Natural killer cell (primary cell): Measurements from ENCODE around the gene ITPR1. TPM values are rescaled to one million over a fixed set of nuclear protein-coding genes. Genes with fewer than 3 reads are reported as not detected.

Experiments
- ATAC-seq, 3 donors: fragments of 150-1000 bp in 2 of 3; fragments of 200-7000 bp in 1 of 3; cut with Tn5 transposase; 1 replicate in 1 of 3; 2 replicates in 2 of 3; pipeline ENCODE4 v1.10.0; 2021; ENCODE audit warnings: mild to moderate bottlenecking in 2 of 3, moderate library complexity in 2 of 3
- DNase-seq, 2 donors: peaks; one replicate each; pipeline versions ENCODE4 v3.0.0 to v3.0.0-alpha.2; 2013 to 2021; ENCODE audit warnings: mixed read lengths in 1 of 2
- H3K27ac ChIP-seq: one replicate; pipeline ENCODE4 v1.5.1; 2013; ENCODE audit warnings: mild to moderate bottlenecking, low read length
- H3K27me3 ChIP-seq: one replicate; pipeline ENCODE4 v1.6.1; 2013; ENCODE audit warnings: low read length; ENCODE audit not compliant: control insufficient read depth, insufficient read depth
- H3K36me3 ChIP-seq: one replicate; pipeline ENCODE4 v1.6.1; 2013; ENCODE audit warnings: low read length; ENCODE audit not compliant: control insufficient read depth, insufficient read depth
- H3K4me1 ChIP-seq: one replicate; pipeline ENCODE4 v1.6.1; 2013; ENCODE audit warnings: low read length; ENCODE audit not compliant: control insufficient read depth, insufficient read depth
- H3K4me3 ChIP-seq: one replicate; pipeline ENCODE4 v1.5.1; 2013; ENCODE audit warnings: low read length
- H3K9me3 ChIP-seq: one replicate; pipeline ENCODE4 v1.6.1; 2013; ENCODE audit warnings: low read length; ENCODE audit not compliant: control insufficient read depth, insufficient read depth
- H3K27ac Mint-ChIP-seq, 2 donors: one replicate each; pipeline ENCODE4 v1.8.0; 2022; ENCODE audit warnings: mild to moderate bottlenecking in 2 of 2, mixed read lengths in 2 of 2, moderate library complexity in 1 of 2
- H3K27me3 Mint-ChIP-seq, 2 donors: one replicate each; pipeline ENCODE4 v1.8.0; 2022; ENCODE audit warnings: low read depth in 2 of 2, mixed read lengths in 2 of 2
- H3K36me3 Mint-ChIP-seq: one replicate; pipeline ENCODE4 v1.8.0; 2022; ENCODE audit warnings: mixed read lengths
- H3K4me1 Mint-ChIP-seq, 2 donors: one replicate each; pipeline ENCODE4 v1.8.0; 2022; ENCODE audit warnings: mixed read lengths in 2 of 2
- H3K4me3 Mint-ChIP-seq: one replicate; pipeline ENCODE4 v1.8.0; 2022; ENCODE audit warnings: mild to moderate bottlenecking, moderate library complexity, mixed read lengths
- H3K9me3 Mint-ChIP-seq, 2 donors: one replicate each; pipeline ENCODE4 v1.8.0; 2022; ENCODE audit warnings: mixed read lengths in 2 of 2
- WGBS: methylation state at CpG from one replicate; pipeline ENCODE4 v1.1.7; 2013; ENCODE audit warnings: missing lambda C conversion rate; ENCODE audit not compliant: insufficient coverage; 5-methylcytosine and 5-hydroxymethylcytosine counted together
- intact Hi-C: fragments of 100-400 bp; cut with micrococcal nuclease; formaldehyde crosslinking; loops from one replicate; pipeline ENCODE4 v1.14.2; 2022
- total RNA-seq, 4 donors: library from RNA; stranded (reverse); fragments of 120-200 nt in 1 of 4; gene quantifications; one replicate each; pipeline versions ENCODE4 v1.2.3 to v1.2.4, GENCODE V29; 2013 to 2022
- TF ChIP-seq, protein P1 (sequence below): fragments of 200-600 bp; IDR thresholded peaks from one replicate; pipeline ENCODE4 v1.8.0; 2022; ENCODE audit warnings: antibody characterized with exemption

The ITPR1 gene
- total RNA-seq, 3 donors from 2014 or later (not counting 1 experiment from before 2014, with no cell fraction given), result 86.7 to 123 (median 94.8) TPM

DNA sequence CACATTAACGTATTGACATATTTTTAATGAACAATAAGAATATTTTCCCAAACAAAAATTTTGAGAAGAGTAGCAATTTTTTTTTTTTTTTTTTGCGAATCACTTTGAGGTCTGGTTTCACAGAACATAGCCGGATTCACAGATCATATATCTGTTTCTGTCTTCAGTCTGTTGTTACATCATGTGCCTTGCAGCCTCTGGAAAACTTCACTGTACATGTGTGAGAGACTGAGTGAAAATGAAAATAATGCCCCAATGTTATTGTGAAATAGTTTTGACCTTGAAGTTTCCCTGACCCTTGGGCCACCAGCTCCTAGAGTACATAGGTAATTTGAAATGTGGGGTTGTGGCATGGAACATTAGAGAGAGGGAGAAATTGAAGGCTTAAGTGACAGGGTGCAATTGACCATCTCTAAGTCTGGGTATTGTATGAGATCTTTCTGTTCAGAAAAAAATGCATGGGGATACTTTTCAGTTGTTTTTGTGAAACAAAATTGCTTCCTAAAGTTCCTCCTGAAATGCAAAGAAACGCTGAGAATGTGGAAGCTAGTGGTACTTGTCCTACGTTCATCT lies 14.0 kb downstream of the ITPR1 start:
- WGBS, result 32% methylated on average over 4 of the region's 5 CpGs
- H3K4me3 Mint-ChIP-seq, result peak overlapping the region; percentile 59

DNA sequence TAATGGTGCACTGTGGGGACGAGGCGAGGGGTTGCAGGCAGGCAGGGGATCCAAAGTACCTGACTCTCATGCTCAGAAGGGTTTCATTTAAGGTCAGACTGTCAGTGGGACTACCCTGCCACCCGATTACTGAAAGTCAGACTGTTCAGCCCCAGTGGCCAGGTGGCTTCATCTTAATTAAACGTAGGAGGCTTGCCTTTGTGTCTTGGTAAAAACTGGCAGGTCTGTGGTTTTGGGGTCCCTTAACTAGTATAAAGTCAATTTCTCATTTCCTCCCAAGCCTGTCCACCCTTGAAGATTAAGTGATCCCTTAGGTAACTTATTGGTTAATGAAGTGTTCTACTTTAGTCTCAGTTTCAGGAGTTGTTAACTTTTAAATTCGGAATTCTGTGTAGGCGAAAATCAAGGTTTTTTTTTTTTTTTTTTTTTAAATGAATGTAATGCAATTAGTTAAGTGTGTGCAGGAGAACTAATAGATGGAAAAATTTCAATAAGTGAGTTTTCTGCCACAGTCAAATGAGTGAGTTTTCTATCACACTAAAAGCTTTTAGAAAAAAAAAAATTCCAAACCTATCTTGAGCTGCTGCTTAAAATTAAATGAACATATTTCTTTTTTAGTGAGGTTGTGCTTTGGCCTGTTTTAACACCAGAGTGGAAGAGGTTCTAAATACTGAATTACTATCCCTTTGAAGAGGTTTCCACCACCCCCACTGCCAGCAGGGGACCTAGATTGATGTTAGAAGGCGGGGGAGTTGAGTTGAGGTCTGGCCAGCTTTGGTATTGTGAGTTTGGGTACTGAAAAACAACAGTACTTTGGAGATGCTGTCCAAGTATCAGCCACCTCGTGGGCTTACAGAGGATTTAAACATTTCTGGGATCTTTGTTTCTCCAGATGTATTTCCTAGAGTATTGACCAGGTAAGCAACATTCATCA lies 15.2 kb downstream of the ITPR1 start:
- H3K4me3 Mint-ChIP-seq, result peak overlapping the region; percentile 59
- no peaks in the 10 kb centered on the region for H3K27me3 Mint-ChIP-seq
- Histone ChIP-seq H3K27ac (no peak overlapping the region), H3K9me3 (no peaks in the 10 kb centered on the region), H3K4me3 (no peak overlapping the region), H3K27me3 (no peaks in the 10 kb centered on the region), H3K4me1 (peaks cover 28% of the 10 kb centered on the region), H3K36me3 (peaks cover 3% of the 10 kb centered on the region)
- no peak for DNase-seq
- TF ChIP-seq, protein P1, sequence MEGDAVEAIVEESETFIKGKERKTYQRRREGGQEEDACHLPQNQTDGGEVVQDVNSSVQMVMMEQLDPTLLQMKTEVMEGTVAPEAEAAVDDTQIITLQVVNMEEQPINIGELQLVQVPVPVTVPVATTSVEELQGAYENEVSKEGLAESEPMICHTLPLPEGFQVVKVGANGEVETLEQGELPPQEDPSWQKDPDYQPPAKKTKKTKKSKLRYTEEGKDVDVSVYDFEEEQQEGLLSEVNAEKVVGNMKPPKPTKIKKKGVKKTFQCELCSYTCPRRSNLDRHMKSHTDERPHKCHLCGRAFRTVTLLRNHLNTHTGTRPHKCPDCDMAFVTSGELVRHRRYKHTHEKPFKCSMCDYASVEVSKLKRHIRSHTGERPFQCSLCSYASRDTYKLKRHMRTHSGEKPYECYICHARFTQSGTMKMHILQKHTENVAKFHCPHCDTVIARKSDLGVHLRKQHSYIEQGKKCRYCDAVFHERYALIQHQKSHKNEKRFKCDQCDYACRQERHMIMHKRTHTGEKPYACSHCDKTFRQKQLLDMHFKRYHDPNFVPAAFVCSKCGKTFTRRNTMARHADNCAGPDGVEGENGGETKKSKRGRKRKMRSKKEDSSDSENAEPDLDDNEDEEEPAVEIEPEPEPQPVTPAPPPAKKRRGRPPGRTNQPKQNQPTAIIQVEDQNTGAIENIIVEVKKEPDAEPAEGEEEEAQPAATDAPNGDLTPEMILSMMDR, result no peak
- peaks cover 50 to 53% of the 10 kb centered on the region in 2 donors for H3K4me1 Mint-ChIP-seq
- H3K9me3 Mint-ChIP-seq, result no peaks in the 10 kb centered on the region
- intact Hi-C loops, result loop anchor here (10.0 kb wide), 1 partner anchor 466 kb away; the partner anchor contains the start of gene BHLHE40
- 50% methylated on average over 6 of the region's 8 CpGs for WGBS
- peak overlapping the region; percentile 80 for H3K27ac Mint-ChIP-seq
- H3K36me3 Mint-ChIP-seq, result no peaks in the 10 kb centered on the region
- ATAC-seq, result no peak

More for the DNA sequence above, 14.0 kb downstream of the ITPR1 start:
- intact Hi-C loops, result loop anchor here (10.0 kb wide), 1 partner anchor 468 kb away; the partner anchor contains the start of gene BHLHE40
- H3K27ac ChIP-seq, result no peak overlapping the region
- H3K27me3 ChIP-seq, result no peaks in the 10 kb centered on the region
- H3K4me3 ChIP-seq, result no peak overlapping the region
- no peaks in the 10 kb centered on the region for H3K9me3 ChIP-seq
- H3K27ac Mint-ChIP-seq, result peak overlapping the region; percentile 80
- H3K9me3 Mint-ChIP-seq, result no peaks in the 10 kb centered on the region
- peaks cover 3% of the 10 kb centered on the region for H3K36me3 ChIP-seq
- H3K4me1 ChIP-seq, result peaks cover 28% of the 10 kb centered on the region
- no peaks in the 10 kb centered on the region for H3K27me3 Mint-ChIP-seq
- no peaks in the 10 kb centered on the region for H3K36me3 Mint-ChIP-seq
- TF ChIP-seq, protein P1, result no peak
- peaks cover 50 to 58% of the 10 kb centered on the region in 2 donors for H3K4me1 Mint-ChIP-seq
- DNase-seq (no peak), ATAC-seq (peak; percentile 17 to 58 (median 55))

DNA sequence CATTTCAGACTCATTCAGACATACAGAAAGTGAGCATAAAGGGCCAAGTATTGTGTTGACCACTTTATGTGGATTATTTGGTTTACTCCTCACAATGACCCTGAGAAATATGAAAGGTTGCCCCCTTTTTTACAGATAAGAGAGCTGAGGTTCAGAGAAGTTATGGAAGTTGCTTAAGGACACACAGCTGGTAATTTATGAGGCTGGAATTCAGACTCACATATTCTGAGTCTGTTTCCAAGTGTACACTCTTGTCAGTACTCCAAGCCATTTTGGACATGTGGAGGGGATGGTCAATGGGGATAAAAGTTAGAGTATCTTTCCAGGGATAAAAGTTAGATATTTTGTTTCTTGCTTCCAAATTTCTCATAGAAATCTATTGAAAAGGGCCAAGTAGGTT lies 15.9 kb downstream of the ITPR1 start:
- TF ChIP-seq, protein P1, result no peak

More for the DNA sequence above, 15.9 kb downstream of the ITPR1 start:
- Histone ChIP-seq H3K4me3 (no peak overlapping the region), H3K36me3 (peaks cover 3% of the 10 kb centered on the region), H3K4me1 (peaks cover 21% of the 10 kb centered on the region), H3K27ac (no peak overlapping the region), H3K27me3 (no peaks in the 10 kb centered on the region), H3K9me3 (no peaks in the 10 kb centered on the region)
- Mint-ChIP-seq H3K27me3 (no peaks in the 10 kb centered on the region), H3K4me3 (no peak overlapping the region), H3K36me3 (no peaks in the 10 kb centered on the region), H3K4me1 (peaks cover 46 to 47% of the 10 kb centered on the region in 2 donors), H3K9me3 (no peaks in the 10 kb centered on the region), H3K27ac (peak overlapping the region in 1 of 2 donors; percentile 33)
- intact Hi-C loops, result loop anchor here (10.0 kb wide), 1 partner anchor 466 kb away; the partner anchor contains the start of gene BHLHE40
- DNase-seq (no peak), ATAC-seq (no peak)
